Peyer's patch (tissue), 4 donors: Measurements from ENCODE around the gene IWS1. TPM values are rescaled to one million over a fixed set of nuclear protein-coding genes. Genes with fewer than 3 reads are reported as not detected.

Source experiments
- DNase-seq, 3 donors: peaks; one replicate each; pipeline ENCODE4 v3.0.0-alpha.2; 2017 to 2019
- H3K27ac ChIP-seq, 4 donors: fragments of 200-600 bp; sonication (generic); one replicate each; pipeline ENCODE4 v1.5.1; 2016 to 2019
- H3K27me3 ChIP-seq, 2 donors: fragments of 200-600 bp; sonication (generic); one replicate each; pipeline ENCODE4 v1.5.1; 2019
- H3K36me3 ChIP-seq, 3 donors: fragments of 200-600 bp; sonication (generic); one replicate each; pipeline ENCODE4 v1.5.1; 2016 to 2019
- H3K4me1 ChIP-seq, 4 donors: fragments of 200-600 bp; sonication (generic); one replicate each; pipeline ENCODE4 v1.5.1; 2016 to 2019
- H3K4me3 ChIP-seq, 4 donors: fragments of 200-600 bp; sonication (generic); 1 replicate in 3 of 4; 2 replicates in 1 of 4; pipeline ENCODE4 v1.5.1; 2016 to 2019; ENCODE audit warnings: mild to moderate bottlenecking in 1 of 4
- H3K9me3 ChIP-seq, 4 donors: fragments of 200-600 bp; sonication (generic); one replicate each; pipeline ENCODE4 v1.5.1; 2016 to 2019; ENCODE audit warnings: mild to moderate bottlenecking in 1 of 4
- CTCF ChIP-seq, 6 experiments: fragments of 450-650 bp in 4 of 6; fragments of 200-600 bp in 2 of 6; sonication (generic) in 1 of 6; IDR thresholded peaks; one replicate each; pipeline ENCODE4 v1.5.1; 2017 to 2019; ENCODE audit warnings: antibody characterized with exemption in 6 of 6, mild to moderate bottlenecking in 3 of 6, moderate library complexity in 1 of 6
- POLR2A ChIP-seq, 2 donors: fragments of 450-650 bp; IDR thresholded peaks; one replicate each; pipeline ENCODE4 v1.5.1; 2017; ENCODE audit warnings: antibody characterized with exemption in 2 of 2, mild to moderate bottlenecking in 2 of 2, moderate library complexity in 2 of 2
- small RNA-seq, 2 donors: library from RNA; depleted of rRNA; stranded (forward); fragments of <200 nt; gene quantifications; one replicate each; pipeline ENCODE3, GENCODE V24; 2016
- total RNA-seq, 4 donors: library from RNA; depleted of rRNA; stranded (reverse); fragments of >200 nt; gene quantifications; one replicate each; pipeline ENCODE4 v1.1.0, GENCODE V29; 2016

The IWS1 gene
- total RNA-seq, 4 donors from 2014 or later: 39.6 to 189 (median 54.6) TPM

- TF ChIP-seq CTCF (IDR thresholded peaks at IDR 0.05) (no peak), POLR2A (IDR thresholded peaks at IDR 0.05) (no peak)
- H3K27ac ChIP-seq: no peak overlapping the region
- H3K4me1 ChIP-seq: no peaks in the 10 kb centered on the region
- H3K4me3 ChIP-seq: no peak overlapping the region
- DNase-seq: no peak
- H3K36me3 ChIP-seq: no peaks in the 10 kb centered on the region
- H3K9me3 ChIP-seq: no peaks in the 10 kb centered on the region
- H3K27me3 ChIP-seq: no peaks in the 10 kb centered on the region
Measured at GRCh38 chr2:127434515-127434914, 91.8 kb downstream of the IWS1 start.

GRCh38 chr2:127431408-127432023 lies 94.8 kb downstream of the IWS1 start:
- TF ChIP-seq POLR2A (IDR thresholded peaks at IDR 0.05): no peak
- no peak for TF ChIP-seq CTCF (IDR thresholded peaks at IDR 0.05)
- no peak for DNase-seq
- Histone ChIP-seq H3K4me3 (no peak overlapping the region), H3K27me3 (no peaks in the 10 kb centered on the region), H3K4me1 (no peaks in the 10 kb centered on the region), H3K9me3 (no peaks in the 10 kb centered on the region), H3K36me3 (no peaks in the 10 kb centered on the region), H3K27ac (no peak overlapping the region)

Small RNA genes within 50 kb of the gene (small RNA-seq; reads per million reads assigned to genes)
- 0 reads per million in 2 donors for gene RNU4-48P

Other genes with a start within 250 kb of the IWS1 start
- 100 to 1,000 TPM in 1 of 4 donors, 10 to 100 TPM in 3; 25.9 to 293 (median 57.8) TPM for gene ERCC3, start 232.3 kb downstream of the IWS1 start, total RNA-seq
- 10 to 100 TPM; 38.8 to 70.2 (median 52.0) TPM for gene MAP3K2, start 138.5 kb downstream of the IWS1 start, total RNA-seq
- gene PROC, start 108.1 kb downstream of the IWS1 start, total RNA-seq: 1 to 10 TPM in 3 of 4 donors, not detected in 1; 1.3 to 6.3 (median 1.6) TPM
- gene MYO7B, start 9.2 kb upstream of the IWS1 start, total RNA-seq: 1,000 to 10,000 TPM in 1 of 4 donors, 100 to 1,000 TPM in 3; 214 to 1,039 (median 594) TPM
- gene GPR17, start 119.7 kb upstream of the IWS1 start, total RNA-seq: not detected
- gene LIMS2, start 149.0 kb upstream of the IWS1 start, total RNA-seq: 10 to 100 TPM in 3 of 4 donors, 1 to 10 TPM in 1; 7.7 to 95.7 (median 21.9) TPM
- 10 to 100 TPM in 1 of 4 donors, 1 to 10 TPM in 3; 5.8 to 12.4 (median 8.8) TPM for gene SFT2D3, start 175.0 kb upstream of the IWS1 start, total RNA-seq